Testis (tissue), 2 donors: ENCODE results near the gene PDE6G.

Experiments used
- POLR2A ChIP-seq: fragments of 450-650 bp; IDR thresholded peaks from one replicate; pipeline ENCODE4 v1.6.1; 2017; ENCODE audit warnings: antibody characterized with exemption, mild to moderate bottlenecking, moderate library complexity
- TF ChIP-seq, protein P1 (sequence below), 3 experiments: fragments of 450-650 bp in 2 of 3; fragments of 200-600 bp in 1 of 3; sonication (generic) in 1 of 3; IDR thresholded peaks; one replicate each; pipeline ENCODE4 v1.5.1; 2016 to 2019; ENCODE audit warnings: antibody characterized with exemption in 3 of 3, mild to moderate bottlenecking in 2 of 3, moderate library complexity in 1 of 3

DNA sequence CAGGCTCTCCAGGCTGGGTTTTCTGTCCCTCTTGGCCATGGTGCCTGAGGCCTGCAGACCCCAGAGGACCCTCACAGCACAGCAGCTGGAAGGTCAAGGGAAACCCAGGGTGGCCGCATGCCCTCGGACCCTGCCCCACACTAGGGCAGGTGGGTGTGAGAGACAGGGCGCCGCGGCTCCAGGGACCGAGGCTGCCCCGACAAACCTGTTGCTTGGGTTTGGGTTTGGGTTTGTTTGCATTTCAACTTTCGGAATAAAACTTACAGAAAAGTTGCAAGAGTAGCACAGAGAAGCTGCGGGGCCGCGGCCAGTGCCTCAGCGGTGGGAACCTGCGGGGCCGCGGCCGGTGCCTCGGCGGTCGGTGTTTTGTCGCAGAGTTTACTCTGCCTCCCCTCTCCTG is 35.3 kb upstream of the PDE6G start:
- TF ChIP-seq, protein P1, sequence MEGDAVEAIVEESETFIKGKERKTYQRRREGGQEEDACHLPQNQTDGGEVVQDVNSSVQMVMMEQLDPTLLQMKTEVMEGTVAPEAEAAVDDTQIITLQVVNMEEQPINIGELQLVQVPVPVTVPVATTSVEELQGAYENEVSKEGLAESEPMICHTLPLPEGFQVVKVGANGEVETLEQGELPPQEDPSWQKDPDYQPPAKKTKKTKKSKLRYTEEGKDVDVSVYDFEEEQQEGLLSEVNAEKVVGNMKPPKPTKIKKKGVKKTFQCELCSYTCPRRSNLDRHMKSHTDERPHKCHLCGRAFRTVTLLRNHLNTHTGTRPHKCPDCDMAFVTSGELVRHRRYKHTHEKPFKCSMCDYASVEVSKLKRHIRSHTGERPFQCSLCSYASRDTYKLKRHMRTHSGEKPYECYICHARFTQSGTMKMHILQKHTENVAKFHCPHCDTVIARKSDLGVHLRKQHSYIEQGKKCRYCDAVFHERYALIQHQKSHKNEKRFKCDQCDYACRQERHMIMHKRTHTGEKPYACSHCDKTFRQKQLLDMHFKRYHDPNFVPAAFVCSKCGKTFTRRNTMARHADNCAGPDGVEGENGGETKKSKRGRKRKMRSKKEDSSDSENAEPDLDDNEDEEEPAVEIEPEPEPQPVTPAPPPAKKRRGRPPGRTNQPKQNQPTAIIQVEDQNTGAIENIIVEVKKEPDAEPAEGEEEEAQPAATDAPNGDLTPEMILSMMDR (IDR thresholded peaks at IDR 0.05): no peak
- TF ChIP-seq POLR2A: no peak
